Measurements from ENCODE around the gene BCCIP.

The BCCIP gene

GRCh38 chr10:125797994-125798662, 25.2 kb upstream of the BCCIP start:
- no peak for DNase-seq

GRCh38 chr10:125799451-125800182, 23.7 kb upstream of the BCCIP start:
- DNase-seq = no peak

GRCh38 chr10:125801574-125801973, 21.8 kb upstream of the BCCIP start:
- DNase-seq = no peak

GRCh38 chr10:125802131-125802530, 21.2 kb upstream of the BCCIP start:
- no peak for DNase-seq

GRCh38 chr10:125802739-125803138, 20.6 kb upstream of the BCCIP start:
- no peak for DNase-seq

- no peak for DNase-seq
Measured at GRCh38 chr10:125808047-125808446, 15.3 kb upstream of the BCCIP start.

GRCh38 chr10:125811251-125811650, 12.1 kb upstream of the BCCIP start:
- DNase-seq = no peak

- no peak for DNase-seq
Measured at GRCh38 chr10:125812128-125812750, 11.1 kb upstream of the BCCIP start.

- DNase-seq = no peak
Measured at GRCh38 chr10:125815764-125816163, 7.6 kb upstream of the BCCIP start.

GRCh38 chr10:125816548-125816947, 6.8 kb upstream of the BCCIP start:
- DNase-seq = no peak

GRCh38 chr10:125817337-125817946, 5.9 kb upstream of the BCCIP start:
- no peak for DNase-seq

- no peak for DNase-seq
Measured at GRCh38 chr10:125820701-125821100, 2.6 kb upstream of the BCCIP start.

- peak; percentile 4 for DNase-seq
Measured at GRCh38 chr10:125823663-125824251, 411 bp downstream of the BCCIP start.

- DNase-seq = no peak
Measured at GRCh38 chr10:125824736-125825135, 1.4 kb downstream of the BCCIP start.

- DNase-seq = no peak
Measured at GRCh38 chr10:125827133-125827532, 3.8 kb downstream of the BCCIP start.

- no peak for DNase-seq
Measured at GRCh38 chr10:125828311-125828710, 5.0 kb downstream of the BCCIP start.

- DNase-seq = no peak
Measured at GRCh38 chr10:125836746-125837145, 13.4 kb downstream of the BCCIP start.

GRCh38 chr10:125838802-125839575, 15.6 kb downstream of the BCCIP start:
- DNase-seq = no peak

GRCh38 chr10:125840406-125840805, 17.1 kb downstream of the BCCIP start:
- DNase-seq = no peak

- DNase-seq = no peak
Measured at GRCh38 chr10:125840955-125841354, 17.6 kb downstream of the BCCIP start.

- no peak for DNase-seq
Measured at GRCh38 chr10:125843603-125844329, 20.4 kb downstream of the BCCIP start.

- DNase-seq = no peak
Measured at GRCh38 chr10:125844751-125845221, 21.4 kb downstream of the BCCIP start.

Measured in NK-92 treated with Interleukin-12 subunit alpha and Interleukin-12 subunit beta, amount 100 ng/mL, for 24 hours (cell line).